GM18858 (cell line): ENCODE data around the gene NUP98.

ENCODE experiments used
- ATAC-seq: cut with Tn5 transposase; IDR thresholded peaks from one replicate; pipeline ENCODE4 v1.9.1; 2021; ENCODE audit not compliant: unreplicated experiment

The NUP98 gene

DNA sequence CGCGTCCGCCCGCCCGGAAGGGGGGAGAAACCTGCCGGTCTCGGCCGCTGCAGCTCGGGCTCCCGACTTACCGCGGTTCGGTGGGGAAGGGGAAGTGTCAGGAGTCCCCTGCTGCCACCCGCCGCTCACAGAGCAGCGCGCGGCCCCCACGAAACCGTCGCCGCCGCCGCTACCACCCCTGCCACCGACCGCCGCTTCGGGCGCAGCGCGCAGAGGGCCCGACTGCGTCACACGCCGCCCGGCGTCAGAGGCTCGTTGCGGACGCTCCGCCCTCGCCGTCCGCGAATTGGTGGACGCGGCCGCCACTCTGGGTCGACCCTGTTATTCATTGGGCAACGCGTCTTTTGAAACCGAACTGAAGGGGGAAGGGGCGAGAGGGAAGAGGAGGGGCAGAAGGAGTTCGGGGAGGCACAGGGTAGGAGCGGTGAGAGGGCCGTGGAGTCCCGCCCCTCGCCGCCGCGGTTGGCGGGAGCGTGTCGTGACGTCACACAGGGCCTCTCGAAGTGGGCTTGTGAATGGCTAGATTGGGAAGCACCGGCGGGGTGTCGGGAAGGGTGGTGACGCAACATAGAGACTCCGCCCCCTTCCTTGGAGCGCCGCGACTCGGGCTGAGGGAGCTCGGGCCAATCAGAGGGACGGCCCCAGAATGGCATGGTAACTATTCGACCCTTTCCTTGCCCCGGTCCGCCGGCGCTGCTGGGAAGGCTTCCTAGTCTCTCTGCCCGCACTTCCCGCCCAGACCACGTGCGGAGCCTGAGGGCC lies at the start of gene NUP98:
NUP98 (minus strand) TSS at position 226 of the 762 bp plus-strand sequence. CDS start 15,437 bp downstream, outside the sequence.
- ATAC-seq: peak; percentile 85

- ATAC-seq: no peak
These were observed 48.3 kb upstream of the NUP98 start for GRCh38 chr11:3845670-3846069.

GRCh38 chr11:3845246-3845645 lies 47.9 kb upstream of the NUP98 start:
- no peak for ATAC-seq

GRCh38 chr11:3843326-3843725 lies 46.0 kb upstream of the NUP98 start:
- no peak for ATAC-seq

GRCh38 chr11:3841426-3842350 lies 44.3 kb upstream of the NUP98 start:
- peak; percentile 52 for ATAC-seq

DNA sequence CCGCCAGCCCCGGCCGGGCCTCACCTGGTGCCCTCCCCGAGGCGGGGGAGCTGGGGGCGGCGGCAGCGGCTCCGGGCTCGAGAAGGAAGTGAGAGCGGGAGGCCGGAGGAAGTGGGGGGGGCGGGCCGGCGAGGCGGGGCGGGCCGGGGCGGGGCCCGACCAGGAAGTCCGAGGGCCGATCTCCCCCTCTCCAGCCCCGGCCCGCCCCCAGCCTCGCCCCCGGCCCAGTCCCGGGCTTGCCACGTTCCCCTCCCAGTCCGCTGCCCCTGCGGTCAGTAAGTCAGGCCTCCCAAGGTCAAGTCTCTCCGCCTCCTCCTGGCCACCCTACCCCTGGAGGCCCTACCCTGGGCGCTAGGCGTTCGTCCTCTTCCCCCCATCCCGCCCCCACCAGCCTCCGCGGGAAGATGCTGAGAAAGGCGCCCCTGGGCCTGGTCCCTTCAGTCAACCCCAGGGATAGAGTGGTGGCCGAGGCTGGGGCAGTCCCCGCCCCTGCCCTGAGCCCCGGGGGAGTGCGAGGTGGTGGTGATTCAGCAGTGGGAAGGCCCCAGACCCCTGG lies 43.6 kb upstream of the NUP98 start, which contains the start of gene RHOG:
RHOG (minus strand) TSS at position 90 of the 556 bp plus-strand sequence. CDS start 12,821 bp downstream, outside the sequence.
- ATAC-seq: peak; percentile 21

- no peak for ATAC-seq
These were observed 42.9 kb upstream of the NUP98 start for GRCh38 chr11:3840004-3840869.

DNA sequence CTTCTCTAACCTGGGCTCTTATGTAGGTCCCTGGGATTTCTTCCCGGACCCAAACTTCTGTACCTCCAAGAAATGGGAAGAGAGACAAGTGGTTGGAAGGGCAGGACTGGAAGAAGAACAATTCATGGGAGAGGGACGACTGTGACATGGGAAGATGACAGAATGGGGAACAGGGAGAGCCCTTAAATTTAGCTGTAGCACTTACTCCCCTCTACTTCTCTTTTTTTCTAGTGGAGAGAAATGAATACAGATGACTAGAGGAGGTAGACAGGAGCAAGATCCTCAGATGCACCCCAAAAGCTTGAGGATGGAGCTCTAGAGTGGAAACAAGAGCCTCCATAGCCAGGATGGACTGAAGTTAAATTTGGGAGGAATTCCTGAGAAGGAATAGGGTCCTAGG lies 41.1 kb upstream of the NUP98 start:
- ATAC-seq: no peak

- no peak for ATAC-seq
These were observed 40.4 kb upstream of the NUP98 start for GRCh38 chr11:3837793-3838192.

DNA sequence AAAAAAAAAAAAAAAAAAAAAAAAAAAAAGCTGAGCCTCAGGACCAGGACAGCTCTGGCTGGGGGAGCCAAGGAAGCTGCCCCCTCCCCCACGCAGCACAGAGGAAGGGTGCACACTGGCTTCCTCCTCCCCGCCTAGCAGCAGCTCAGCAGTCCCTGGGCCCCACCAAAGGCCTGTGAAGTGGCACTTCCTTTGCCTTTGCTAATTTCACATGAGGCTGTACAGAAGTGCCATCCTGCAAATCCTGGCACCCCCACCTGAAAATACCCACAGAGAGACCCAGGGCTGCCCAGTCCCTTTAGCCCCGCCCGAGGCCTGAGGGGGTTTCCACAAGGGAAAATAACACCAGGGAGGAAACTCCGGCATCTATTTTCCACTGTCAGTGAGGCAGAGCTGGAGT lies 39.5 kb upstream of the NUP98 start:
- ATAC-seq: no peak

DNA sequence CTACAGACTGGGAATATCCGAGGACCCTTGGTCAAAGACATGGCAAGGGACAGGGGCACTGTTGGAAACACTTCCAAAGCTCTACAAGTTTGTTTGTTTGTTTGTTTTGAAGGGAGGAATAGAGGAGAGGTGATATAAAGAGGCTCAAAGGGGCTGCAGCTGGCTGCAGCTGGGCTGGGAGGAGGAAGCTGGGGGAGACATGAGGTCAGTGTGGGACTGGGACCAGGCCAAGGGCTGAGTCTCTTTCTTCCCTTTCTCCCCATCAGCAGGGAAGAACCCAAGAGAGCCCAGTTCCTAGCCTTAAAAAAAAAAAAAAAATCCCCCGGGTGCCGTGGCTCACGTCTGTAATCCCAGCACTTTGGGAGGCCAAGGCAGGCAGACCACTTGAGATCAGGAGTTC lies 38.4 kb upstream of the NUP98 start:
- no peak for ATAC-seq

DNA sequence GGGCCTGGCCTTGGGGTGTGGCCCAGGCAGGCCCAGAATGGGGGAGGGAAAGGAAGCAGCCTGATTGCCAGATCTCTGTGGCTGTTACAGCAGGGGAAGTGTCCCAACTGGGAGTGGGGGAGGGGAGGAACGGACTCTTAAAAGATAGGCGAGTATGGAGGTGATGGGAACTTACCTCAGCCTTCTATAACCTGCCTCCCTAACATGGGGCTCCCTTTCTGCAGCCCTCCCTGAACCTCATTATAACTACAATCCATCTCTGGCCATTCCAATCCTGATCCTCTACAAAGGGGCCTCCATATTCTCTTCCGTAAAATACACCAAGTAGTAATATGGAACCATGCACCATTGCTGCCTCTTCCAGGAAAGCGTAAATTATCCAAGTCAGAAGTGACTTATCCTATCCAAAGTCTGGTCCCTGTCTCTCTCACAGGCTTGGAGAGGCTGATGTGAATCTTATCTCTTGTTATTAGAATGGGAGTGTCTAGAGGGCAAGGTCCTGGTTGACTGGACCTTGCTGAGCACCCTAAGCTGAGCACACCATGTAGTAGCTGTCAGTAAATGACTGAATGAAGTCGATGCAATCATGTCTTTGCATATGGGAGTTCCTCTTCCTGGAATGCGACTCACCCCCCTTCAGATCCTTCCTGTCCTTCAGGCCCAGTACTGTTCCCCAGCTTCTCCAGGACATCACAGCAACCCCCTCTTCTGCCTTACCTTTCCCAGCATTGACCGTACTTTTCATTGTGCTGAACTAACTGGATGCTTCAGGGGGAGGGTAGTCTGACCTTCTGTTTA lies 37.5 kb upstream of the NUP98 start:
- ATAC-seq: no peak

DNA sequence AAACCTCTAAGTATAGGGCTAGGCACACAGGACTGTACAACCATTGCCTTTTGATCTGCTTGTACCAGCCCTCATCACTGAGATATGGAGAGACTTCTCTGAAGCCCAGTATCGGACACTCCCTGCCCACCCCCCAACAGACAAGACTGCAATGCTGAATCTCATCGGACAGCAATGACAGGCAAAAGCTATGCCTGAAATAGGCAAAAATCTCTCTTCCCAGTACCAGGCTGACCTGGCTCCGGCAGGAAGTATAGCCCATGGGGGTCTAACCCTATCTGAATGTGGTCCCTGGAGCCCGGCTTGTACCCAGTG lies 37.0 kb upstream of the NUP98 start:
- no peak for ATAC-seq

GRCh38 chr11:3833449-3833848 lies 36.1 kb upstream of the NUP98 start:
- no peak for ATAC-seq

GRCh38 chr11:3832816-3833215 lies 35.5 kb upstream of the NUP98 start:
- no peak for ATAC-seq

- no peak for ATAC-seq
These were observed 34.3 kb upstream of the NUP98 start for GRCh38 chr11:3831378-3832239.

DNA sequence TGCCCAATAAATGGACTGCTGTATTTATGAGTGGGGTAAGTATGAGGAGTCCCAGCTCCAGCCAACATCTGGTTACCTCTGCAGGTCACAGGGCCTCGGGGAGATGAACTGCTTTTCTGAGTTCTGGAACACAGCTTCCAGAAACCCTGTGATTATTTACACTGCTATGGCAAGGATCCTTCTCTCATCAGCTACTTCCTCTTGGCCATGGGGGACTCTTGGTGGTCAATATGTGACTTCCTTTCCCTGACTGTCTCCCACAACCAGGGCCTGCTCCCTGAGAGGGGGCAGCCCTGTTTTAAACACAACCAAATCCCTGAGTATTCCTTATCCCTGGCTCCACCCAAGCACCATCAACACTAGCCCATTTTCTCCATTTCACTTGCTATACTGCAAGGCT lies 33.4 kb upstream of the NUP98 start:
- ATAC-seq: no peak

GRCh38 chr11:3830088-3830487 lies 32.7 kb upstream of the NUP98 start:
- no peak for ATAC-seq
